Kidney epithelial cell (primary cell): ENCODE measurements around the gene VCX3B. TPM values are rescaled to one million over a fixed set of nuclear protein-coding genes. Genes with fewer than 3 reads are reported as not detected.
"Not testable (repeated sequence)": the region's sequence is repeated elsewhere in the genome, so short reads cannot be mapped to it uniquely, and the experiment has no call there.

Source experiments
- DNase-seq: peaks from one replicate; pipeline ENCODE4 v3.0.0-alpha.2; 2010; ENCODE audit warnings: low read depth
- H3K27me3 ChIP-seq: 2 replicates; pipeline ENCODE4 v1.6.0; 2011; ENCODE audit warnings: low read length; ENCODE audit not compliant: control insufficient read depth, insufficient read depth
- H3K36me3 ChIP-seq: 2 replicates; pipeline ENCODE4 v1.5.1; 2011; ENCODE audit warnings: low read length; ENCODE audit not compliant: control insufficient read depth, insufficient read depth
- H3K4me3 ChIP-seq: 2 replicates; pipeline ENCODE4 v1.5.1; 2011; ENCODE audit warnings: low read depth, mild to moderate bottlenecking, control low read depth, low read length
- total RNA-seq: library from RNA; depleted of rRNA; stranded (reverse); fragments of >200 nt; gene quantifications from 2 replicates; pipeline ENCODE4 v1.2.3, GENCODE V29; 2015
- TF ChIP-seq, protein P1 (sequence below): IDR thresholded peaks from 2 replicates; pipeline ENCODE4 v1.5.1; 2011; ENCODE audit warnings: mild to moderate bottlenecking, moderate library complexity, low read length, control low read depth, inconsistent platforms; ENCODE audit not compliant: insufficient read depth, poor library complexity, severe bottlenecking

The VCX3B gene
- total RNA-seq, 1 donor from 2014 or later: not detected

DNA sequence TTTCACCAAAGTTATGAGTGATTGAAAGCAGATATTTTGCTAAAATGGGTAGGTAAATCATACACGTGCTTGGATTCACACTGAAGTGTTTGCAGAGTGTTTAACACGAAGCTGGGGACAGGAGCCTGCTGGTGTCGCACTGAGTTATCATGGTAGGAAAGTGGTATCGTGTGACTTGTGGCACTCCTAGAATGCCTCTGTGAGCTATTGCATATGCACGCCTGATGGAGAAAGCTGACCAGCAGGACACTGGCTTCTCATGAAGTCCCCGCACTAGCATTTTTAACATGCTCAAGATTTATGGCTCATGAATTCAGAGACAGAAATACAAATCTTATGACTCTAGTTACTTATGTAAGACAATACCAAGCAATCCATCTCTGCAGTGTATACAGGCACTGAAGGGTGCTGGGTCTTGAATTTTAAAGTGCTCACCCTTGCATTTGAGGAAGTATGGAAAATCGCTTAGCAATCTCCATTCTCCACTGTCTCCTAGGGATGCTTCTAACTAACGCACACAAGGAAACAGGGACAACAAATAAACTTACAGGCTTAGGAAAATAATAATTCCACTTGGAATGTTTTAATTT, 19.8 kb downstream of the VCX3B start:
- TF ChIP-seq, protein P1, sequence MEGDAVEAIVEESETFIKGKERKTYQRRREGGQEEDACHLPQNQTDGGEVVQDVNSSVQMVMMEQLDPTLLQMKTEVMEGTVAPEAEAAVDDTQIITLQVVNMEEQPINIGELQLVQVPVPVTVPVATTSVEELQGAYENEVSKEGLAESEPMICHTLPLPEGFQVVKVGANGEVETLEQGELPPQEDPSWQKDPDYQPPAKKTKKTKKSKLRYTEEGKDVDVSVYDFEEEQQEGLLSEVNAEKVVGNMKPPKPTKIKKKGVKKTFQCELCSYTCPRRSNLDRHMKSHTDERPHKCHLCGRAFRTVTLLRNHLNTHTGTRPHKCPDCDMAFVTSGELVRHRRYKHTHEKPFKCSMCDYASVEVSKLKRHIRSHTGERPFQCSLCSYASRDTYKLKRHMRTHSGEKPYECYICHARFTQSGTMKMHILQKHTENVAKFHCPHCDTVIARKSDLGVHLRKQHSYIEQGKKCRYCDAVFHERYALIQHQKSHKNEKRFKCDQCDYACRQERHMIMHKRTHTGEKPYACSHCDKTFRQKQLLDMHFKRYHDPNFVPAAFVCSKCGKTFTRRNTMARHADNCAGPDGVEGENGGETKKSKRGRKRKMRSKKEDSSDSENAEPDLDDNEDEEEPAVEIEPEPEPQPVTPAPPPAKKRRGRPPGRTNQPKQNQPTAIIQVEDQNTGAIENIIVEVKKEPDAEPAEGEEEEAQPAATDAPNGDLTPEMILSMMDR: no peak
- Histone ChIP-seq H3K36me3 (no peaks in the 10 kb centered on the region), H3K27me3 (no peaks in the 10 kb centered on the region), H3K4me3 (no peak overlapping the region)
- DNase-seq: no peak

DNA sequence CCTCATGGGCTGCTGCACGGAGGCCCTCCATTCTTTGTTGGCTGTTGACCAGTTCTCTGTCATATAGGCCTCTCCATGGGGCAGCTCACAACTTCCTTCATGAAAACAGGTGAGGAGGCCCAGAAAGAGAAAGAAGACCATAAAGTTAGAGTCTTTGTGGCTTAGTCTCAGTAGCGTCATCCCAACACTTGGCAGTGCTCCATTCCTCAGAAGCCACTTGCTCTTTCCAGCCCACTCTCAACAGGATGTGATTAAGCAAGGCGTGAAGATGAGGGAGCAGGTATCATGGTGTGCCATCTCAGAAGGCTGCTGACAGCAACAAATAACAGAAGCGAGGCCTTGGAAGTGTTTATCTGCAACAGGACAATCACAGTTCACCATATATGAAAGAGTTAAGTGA, 30.4 kb downstream of the VCX3B start:
- DNase-seq, H3K4me3 ChIP-seq, H3K36me3 ChIP-seq, H3K27me3 ChIP-seq: not testable (repeated sequence)

DNA sequence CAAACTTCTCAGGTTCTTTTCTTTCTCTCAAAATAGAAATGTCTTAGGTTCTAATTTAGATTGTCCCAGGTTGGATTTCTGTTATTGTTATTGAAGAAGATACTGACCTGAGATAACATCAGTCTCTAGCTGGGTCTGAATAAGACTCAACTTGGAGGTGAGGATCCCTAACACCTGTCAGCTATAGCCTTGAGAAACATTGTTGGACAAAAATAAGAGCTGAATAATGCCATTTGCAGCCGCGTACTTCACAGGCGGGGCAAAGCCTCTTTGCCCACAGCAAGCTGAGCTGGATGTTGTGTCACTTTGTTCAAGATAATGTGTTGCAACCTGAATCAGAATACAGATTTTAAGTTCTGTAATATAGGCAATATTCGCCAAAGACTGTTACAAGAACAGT, 35.6 kb downstream of the VCX3B start:
- no peak overlapping the region for H3K4me3 ChIP-seq
- DNase-seq: no peak
- TF ChIP-seq, protein P1: no peak
- no peaks in the 10 kb centered on the region for H3K36me3 ChIP-seq
- no peaks in the 10 kb centered on the region for H3K27me3 ChIP-seq

DNA sequence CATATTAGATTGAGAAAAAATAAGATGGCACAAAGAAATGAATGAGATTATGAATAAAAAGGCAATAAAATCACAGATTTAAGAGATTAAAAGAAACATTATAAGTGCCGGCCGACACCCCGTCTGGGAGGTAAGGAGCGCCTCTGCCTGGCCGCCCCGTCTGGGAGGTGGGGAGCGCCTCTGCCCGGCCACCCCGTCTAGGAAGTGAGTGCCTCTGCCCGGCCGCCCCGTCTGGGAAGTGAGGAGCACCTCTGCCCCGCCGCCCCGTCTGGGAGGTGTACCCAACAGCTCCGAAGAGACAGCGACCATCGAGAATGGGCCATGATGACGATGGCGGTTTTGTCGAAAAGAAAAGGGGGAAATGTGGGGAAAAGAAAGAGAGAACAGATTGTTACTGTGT, 37.5 kb downstream of the VCX3B start:
- not testable (repeated sequence) for H3K4me3 ChIP-seq, H3K27me3 ChIP-seq, DNase-seq, H3K36me3 ChIP-seq

DNA sequence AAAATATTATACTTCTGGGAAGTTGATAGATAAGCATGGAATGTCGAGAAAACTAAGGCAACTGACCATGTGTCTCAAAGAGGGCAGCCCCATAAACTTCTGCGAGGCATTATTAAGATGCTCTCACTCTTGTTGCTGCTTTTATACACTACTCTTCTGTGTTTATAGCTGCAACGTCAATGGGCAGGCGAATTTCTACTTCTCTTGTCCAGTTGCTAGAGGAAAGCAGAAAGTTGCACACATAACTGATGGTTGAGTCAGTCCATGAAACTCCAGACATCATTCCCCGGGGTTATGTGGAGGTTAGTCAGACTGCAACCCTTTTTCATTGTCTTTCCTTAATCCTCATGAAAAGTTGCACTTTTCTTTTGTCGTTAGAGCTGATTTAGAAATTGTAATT, 39.8 kb downstream of the VCX3B start:
- DNase-seq: peak; percentile 21
- Histone ChIP-seq H3K36me3 (no peaks in the 10 kb centered on the region), H3K4me3 (no peak overlapping the region), H3K27me3 (no peaks in the 10 kb centered on the region)
- TF ChIP-seq, protein P1: no peak
